ENCODE data around the gene MYO5B. TPM values are rescaled to one million over a fixed set of nuclear protein-coding genes. Genes with fewer than 3 reads are reported as not detected.

The MYO5B gene
- total and polyA plus RNA-seq, 10 of the 15 experiments (the other 5 are each of a cell fraction or from before 2014, with no cell fraction given): 2.5 to 4.5 (median 3.3) TPM

DNA sequence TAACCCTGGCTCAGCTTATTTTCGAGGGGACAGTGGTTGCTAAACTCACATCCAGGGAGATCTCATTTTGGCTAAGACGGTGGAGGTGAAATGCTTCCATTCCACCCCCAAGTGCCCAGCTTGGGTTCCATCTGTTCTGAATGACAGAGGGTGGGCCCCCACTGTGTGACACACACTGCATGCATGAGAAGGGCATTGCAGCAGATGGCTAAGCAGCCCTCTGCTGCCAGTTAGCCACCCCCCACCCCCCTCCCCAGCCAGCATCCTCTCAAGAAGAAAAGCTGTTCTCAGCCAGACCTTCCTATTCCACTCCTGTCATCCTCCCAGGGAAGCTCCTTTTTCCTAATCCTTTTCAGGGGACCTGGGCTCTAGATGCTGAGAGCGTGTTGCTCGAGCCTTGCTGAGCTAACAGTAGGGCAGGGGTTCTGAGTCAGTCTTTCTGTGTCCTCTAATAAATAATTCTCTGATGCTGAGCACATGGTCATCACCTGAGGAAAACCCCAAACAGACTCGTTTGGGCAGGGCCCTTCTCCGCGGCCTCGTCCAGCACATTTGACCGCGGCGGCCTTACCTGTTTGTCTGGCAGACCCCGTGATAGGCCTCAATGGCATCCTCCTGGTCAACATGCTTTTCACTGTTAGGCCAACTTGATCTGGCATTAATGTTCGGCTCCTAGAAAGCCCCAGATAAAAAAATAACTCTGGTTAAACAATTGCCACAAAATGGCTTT is 332.1 kb downstream of the MYO5B start (continued):
- TF ChIP-seq SMC3 (IDR thresholded peaks at IDR 0.05; ENCODE audit: borderline replicate concordance, low read length): no peak
- no peak for TF ChIP-seq BCL11A (IDR thresholded peaks at IDR 0.05; ENCODE audit: low read depth, low read length)
- TF ChIP-seq DPF2 (IDR thresholded peaks at IDR 0.05): no peak
- TF ChIP-seq ZZZ3 (IDR thresholded peaks at IDR 0.05; ENCODE audit: control insufficient read depth, insufficient read length, low read depth): no peak
- TF ChIP-seq RB1 (IDR thresholded peaks at IDR 0.05; ENCODE audit: borderline replicate concordance): no peak
- TF ChIP-seq RFX5 (IDR thresholded peaks at IDR 0.05; ENCODE audit: low read depth, low read length): no peak
- TF ChIP-seq NFXL1 (IDR thresholded peaks at IDR 0.05; ENCODE audit: borderline replicate concordance): no peak
- no peak for TF ChIP-seq ZNF217 (IDR thresholded peaks at IDR 0.05)
- no peak for TF ChIP-seq POU2F2 (IDR thresholded peaks at IDR 0.05; ENCODE audit: borderline replicate concordance, low read depth, low read length)
- TF ChIP-seq, protein P1, sequence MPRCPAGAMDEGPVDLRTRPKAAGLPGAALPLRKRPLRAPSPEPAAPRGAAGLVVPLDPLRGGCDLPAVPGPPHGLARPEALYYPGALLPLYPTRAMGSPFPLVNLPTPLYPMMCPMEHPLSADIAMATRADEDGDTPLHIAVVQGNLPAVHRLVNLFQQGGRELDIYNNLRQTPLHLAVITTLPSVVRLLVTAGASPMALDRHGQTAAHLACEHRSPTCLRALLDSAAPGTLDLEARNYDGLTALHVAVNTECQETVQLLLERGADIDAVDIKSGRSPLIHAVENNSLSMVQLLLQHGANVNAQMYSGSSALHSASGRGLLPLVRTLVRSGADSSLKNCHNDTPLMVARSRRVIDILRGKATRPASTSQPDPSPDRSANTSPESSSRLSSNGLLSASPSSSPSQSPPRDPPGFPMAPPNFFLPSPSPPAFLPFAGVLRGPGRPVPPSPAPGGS (IDR thresholded peaks at IDR 0.05; ENCODE audit: borderline replicate concordance, insufficient read depth, low read depth, low read length, poor library complexity, severe bottlenecking): no peak

DNA sequence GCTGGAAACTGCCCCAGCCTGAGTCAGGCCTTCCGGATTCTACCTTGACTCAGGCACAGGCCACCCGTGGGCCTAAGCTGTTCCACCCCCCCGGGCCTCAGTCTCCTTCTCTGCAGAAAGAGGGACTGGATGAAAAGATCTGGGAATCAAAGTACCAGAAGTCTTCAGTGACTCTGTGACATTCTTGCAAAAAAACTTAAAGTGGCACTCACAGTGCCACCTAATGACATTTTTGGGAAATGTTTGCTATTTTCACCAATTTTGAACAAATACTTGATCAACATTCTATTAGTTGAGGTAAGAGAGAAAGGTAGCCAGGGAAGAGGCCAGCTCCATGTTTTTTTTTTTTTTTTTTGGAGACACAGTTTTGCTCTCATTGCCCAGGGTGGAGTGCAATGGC is 333.3 kb downstream of the MYO5B start:
- 13% methylated on average over 3 of the region's 3 CpGs for WGBS (ENCODE audit: insufficient coverage, insufficient replicate concordance, low lambda C conversion rate, missing lambda C conversion rate)
- no peak overlapping the region for H3K4me2 ChIP-seq (ENCODE audit: control insufficient read depth, insufficient read depth)
- POLR2A ChIA-PET: no interaction called here
- H3K36me3 ChIP-seq (ENCODE audit: control insufficient read depth in 2 of 2, insufficient read depth in 2 of 2, low read length in 1 of 2): no peaks in the 10 kb centered on the region
- in situ Hi-C loops (cut with MboI) (no loop called here), intact Hi-C loops (cut with micrococcal nuclease; ENCODE audit: unreplicated experiment) (loop anchor here (10.0 kb wide), 1 partner anchor 343 kb away; no protein-coding TSS in a partner anchor)
- H3K27me3 ChIP-seq (replicated peaks in 1 of 2; ENCODE audit: control insufficient read depth in 2 of 2, insufficient read depth in 2 of 2, low read length in 1 of 2): no peaks in the 10 kb centered on the region; a peak in 2 of 4 replicates
- BruUV-seq (replicated peaks): no TSS peak
- RAD21 ChIA-PET (ENCODE audit: unreplicated experiment): interaction anchor here (0.6 to 3.2 kb wide), 3 partner anchors 8 to 1326 kb away, joined by 3 to 15 read pairs (median 4); no protein-coding TSS in a partner anchor
- CTCF ChIA-PET: interaction anchor here (0.7 to 10.0 kb wide), 13 partner anchors 11 to 415 kb away, joined by 3 to 177 read pairs (median 3); no protein-coding TSS in a partner anchor
- SMC1A ChIA-PET (ENCODE audit: uncharacterized antibody, unreplicated experiment): interaction anchor here (0.6 to 8.7 kb wide), 4 partner anchors 64 to 351 kb away, joined by 3 to 63 read pairs (median 4); no protein-coding TSS in a partner anchor
- no peak overlapping the region for H3K9ac ChIP-seq (ENCODE audit: control insufficient read depth, insufficient read depth, low read length)
- H3K9me3 ChIP-seq (replicated peaks; ENCODE audit: control insufficient read depth, insufficient read depth, low read length): no peaks in the 10 kb centered on the region
- H3K27ac ChIP-seq (ENCODE audit: control insufficient read depth, insufficient read depth): no peak overlapping the region
- no peak overlapping the region for H2AFZ ChIP-seq (ENCODE audit: control insufficient read depth, low read depth, low read length)
- no peaks in the 10 kb centered on the region; the same call in 1 of the 2 replicates for H4K20me1 ChIP-seq (ENCODE audit: control insufficient read depth, insufficient read depth)
- H3K4me3 ChIP-seq: no peak overlapping the region
- DNase-seq (ENCODE audit: low read depth, low spot score) (no peak), ATAC-seq (no peak), FAIRE-seq (no peak)
- no peaks in the 10 kb centered on the region for H3K79me2 ChIP-seq (ENCODE audit: control insufficient read depth, insufficient read depth, low read length)
- H3K4me1 ChIP-seq (ENCODE audit: control insufficient read depth, insufficient read depth, low read length): no peaks in the 10 kb centered on the region
- TF ChIP-seq FOXK2 (IDR thresholded peaks at IDR 0.05) (no peak), RAD21 (IDR thresholded peaks at IDR 0.05; ENCODE audit: insufficient read depth, low read depth, low read length) (peak; percentile 46), ESRRA (IDR thresholded peaks at IDR 0.05; ENCODE audit: low read length) (no peak), NFYB (IDR thresholded peaks at IDR 0.05; ENCODE audit: insufficient read depth, low read depth, low read length) (no peak), ZNF384 (IDR thresholded peaks at IDR 0.05; ENCODE audit: borderline replicate concordance, low read depth, low read length) (no peak), POLR2A (IDR thresholded peaks at IDR 0.05; ENCODE audit: low read depth, low read length) (no peak), RUNX3 (IDR thresholded peaks at IDR 0.05; ENCODE audit: low read length) (no peak)
- TF ChIP-seq, protein P2, sequence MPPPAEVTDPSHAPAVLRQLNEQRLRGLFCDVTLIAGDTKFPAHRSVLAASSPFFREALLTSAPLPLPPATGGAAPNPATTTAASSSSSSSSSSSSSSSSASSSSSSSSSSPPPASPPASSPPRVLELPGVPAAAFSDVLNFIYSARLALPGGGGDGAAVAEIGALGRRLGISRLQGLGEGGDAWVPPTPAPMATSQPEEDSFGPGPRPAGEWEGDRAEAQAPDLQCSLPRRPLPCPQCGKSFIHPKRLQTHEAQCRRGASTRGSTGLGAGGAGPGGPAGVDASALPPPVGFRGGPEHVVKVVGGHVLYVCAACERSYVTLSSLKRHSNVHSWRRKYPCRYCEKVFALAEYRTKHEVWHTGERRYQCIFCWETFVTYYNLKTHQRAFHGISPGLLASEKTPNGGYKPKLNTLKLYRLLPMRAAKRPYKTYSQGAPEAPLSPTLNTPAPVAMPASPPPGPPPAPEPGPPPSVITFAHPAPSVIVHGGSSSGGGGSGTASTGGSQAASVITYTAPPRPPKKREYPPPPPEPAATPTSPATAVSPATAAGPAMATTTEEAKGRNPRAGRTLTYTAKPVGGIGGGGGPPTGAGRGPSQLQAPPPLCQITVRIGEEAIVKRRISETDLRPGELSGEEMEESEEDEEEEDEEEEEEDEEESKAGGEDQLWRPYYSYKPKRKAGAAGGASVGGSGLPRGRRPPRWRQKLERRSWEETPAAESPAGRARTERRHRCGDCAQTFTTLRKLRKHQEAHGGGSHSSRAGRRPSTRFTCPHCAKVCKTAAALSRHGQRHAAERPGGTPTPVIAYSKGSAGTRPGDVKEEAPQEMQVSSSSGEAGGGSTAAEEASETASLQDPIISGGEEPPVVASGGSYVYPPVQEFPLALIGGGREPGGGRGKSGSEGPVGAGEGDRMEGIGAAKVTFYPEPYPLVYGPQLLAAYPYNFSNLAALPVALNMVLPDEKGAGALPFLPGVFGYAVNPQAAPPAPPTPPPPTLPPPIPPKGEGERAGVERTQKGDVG (CRISPR knock-in tag; IDR thresholded peaks at IDR 0.05): no peak
- TF ChIP-seq, protein P3, sequence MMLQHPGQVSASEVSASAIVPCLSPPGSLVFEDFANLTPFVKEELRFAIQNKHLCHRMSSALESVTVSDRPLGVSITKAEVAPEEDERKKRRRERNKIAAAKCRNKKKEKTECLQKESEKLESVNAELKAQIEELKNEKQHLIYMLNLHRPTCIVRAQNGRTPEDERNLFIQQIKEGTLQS (IDR thresholded peaks at IDR 0.05; ENCODE audit: borderline replicate concordance, extremely low read depth, low read depth, low read length): no peak
